IMR-90 (cell line): Measurements from ENCODE around the gene UBE3C. TPM values are rescaled to one million over a fixed set of nuclear protein-coding genes. Genes with fewer than 3 reads are reported as not detected.

Source experiments
- ATAC-seq: fragments of 200-7000 bp; cut with Tn5 transposase; 2 replicates; pipeline ENCODE4 v1.9.1; 2020; ENCODE audit warnings: low read depth, mild to moderate bottlenecking, moderate library complexity
- BruUV-seq: library from RNA; stranded (reverse); fragments of 400-500 nt; replicated peaks from 2 replicates; lab custom pipeline; 2021; lab: Mats Ljungman, UMichigan
- CTCF ChIA-PET: fragments of 300-600 bp; formaldehyde crosslinking; extraction: SDS; loops from one replicate; lab custom pipeline; 2021; ENCODE audit warnings: antibody characterized with exemption; lab: Yijun Ruan, JAX
- POLR2A ChIA-PET: fragments of 300-600 bp; sonication (Branson Sonifier 250); formaldehyde crosslinking; loops from one replicate; lab custom pipeline; 2022; ENCODE audit warnings: antibody characterized with exemption; ENCODE audit not compliant: unreplicated experiment; lab: Charles Lee
- DNase-seq: peaks from one replicate; pipeline ENCODE4 v3.0.0; 2013
- H2AFZ ChIP-seq: replicated peaks from 2 replicates; pipeline ENCODE3; 2013; ENCODE audit warnings: low read length, mild to moderate bottlenecking; ENCODE audit not compliant: poor library complexity
- H2AK5ac ChIP-seq: 2 replicates; pipeline ENCODE4 v1.6.1; 2013; ENCODE audit warnings: low read depth, low read length, inconsistent platforms
- H2AK9ac ChIP-seq: replicated peaks from 2 replicates; pipeline ENCODE3; 2013; ENCODE audit warnings: mild to moderate bottlenecking, low read depth, low read length, moderate library complexity; ENCODE audit not compliant: poor library complexity
- H2BK120ac ChIP-seq: 2 replicates; pipeline ENCODE4 v1.6.1; 2013; ENCODE audit warnings: low read depth, low read length, inconsistent platforms
- H2BK15ac ChIP-seq: 3 replicates; pipeline ENCODE4 v1.6.1; 2013; ENCODE audit warnings: low read depth, low read length, inconsistent platforms
- H2BK20ac ChIP-seq: 2 replicates; pipeline ENCODE4 v1.6.1; 2013; ENCODE audit warnings: low read depth, mild to moderate bottlenecking, inconsistent platforms, low read length, moderate library complexity
- H2BK5ac ChIP-seq: 2 replicates; pipeline ENCODE4 v1.6.1; 2013; ENCODE audit warnings: mild to moderate bottlenecking, low read depth, low read length, inconsistent platforms; ENCODE audit not compliant: poor library complexity, severe bottlenecking
- H3K14ac ChIP-seq: replicated peaks from 2 replicates; pipeline ENCODE4 v1.6.1; 2013; ENCODE audit warnings: low read depth, low read length, inconsistent platforms
- H3K18ac ChIP-seq: 2 replicates; pipeline ENCODE4 v1.6.1; 2013; ENCODE audit warnings: low read depth, low read length, control low read depth
- H3K23ac ChIP-seq: 2 replicates; pipeline ENCODE4 v1.6.1; 2013; ENCODE audit warnings: low read depth, low read length, inconsistent platforms
- H3K27ac ChIP-seq: 2 replicates; pipeline ENCODE4 v1.5.1; 2013; ENCODE audit warnings: mild to moderate bottlenecking, control low read depth, low read length; ENCODE audit not compliant: insufficient read depth
- H3K27me3 ChIP-seq: 2 replicates; pipeline ENCODE4 v1.6.1; 2013; ENCODE audit warnings: low read length; ENCODE audit not compliant: control insufficient read depth, insufficient read depth
- H3K36me3 ChIP-seq: 2 replicates; pipeline ENCODE4 v1.6.1; 2013; ENCODE audit warnings: low read length, mixed read lengths; ENCODE audit not compliant: control insufficient read depth, insufficient read depth
- H3K4ac ChIP-seq: 2 replicates; pipeline ENCODE4 v1.6.1; 2013; ENCODE audit warnings: low read depth, low read length, inconsistent platforms
- H3K4me1 ChIP-seq: 2 replicates; pipeline ENCODE4 v1.6.1; 2013; ENCODE audit warnings: low read length, mixed read lengths; ENCODE audit not compliant: control insufficient read depth, insufficient read depth
- H3K4me2 ChIP-seq: 2 replicates; pipeline ENCODE4 v1.6.1; 2013; ENCODE audit warnings: low read depth, mild to moderate bottlenecking, control low read depth, low read length, moderate library complexity
- H3K4me3 ChIP-seq: 2 replicates; pipeline ENCODE4 v1.5.1; 2013; ENCODE audit warnings: low read depth, mild to moderate bottlenecking, control low read depth, low read length, moderate library complexity; ENCODE audit not compliant: insufficient read depth
- H3K56ac ChIP-seq: 2 replicates; pipeline ENCODE4 v1.6.1; 2013; ENCODE audit warnings: low read length, inconsistent platforms; ENCODE audit not compliant: insufficient read depth; ENCODE audit errors: extremely low read depth
- H3K79me1 ChIP-seq, 2 experiments: 2 replicates each; pipeline ENCODE4 v1.6.1; 2013; ENCODE audit warnings: low read length in 2 of 2, inconsistent platforms in 1 of 2, low read depth in 1 of 2
- H3K9ac ChIP-seq: 2 replicates; pipeline ENCODE4 v1.6.1; 2013; ENCODE audit warnings: low read depth, low read length, control low read depth
- H3K9me1 ChIP-seq: 2 replicates; pipeline ENCODE4 v1.6.1; 2013; ENCODE audit warnings: low read length, inconsistent platforms; ENCODE audit not compliant: insufficient read depth
- H3K9me3 ChIP-seq: 2 replicates; pipeline ENCODE4 v1.6.1; 2013; ENCODE audit warnings: low read length; ENCODE audit not compliant: control insufficient read depth, insufficient read depth
- H4K20me1 ChIP-seq: 2 replicates; pipeline ENCODE4 v1.6.1; 2013; ENCODE audit warnings: low read length, inconsistent platforms; ENCODE audit not compliant: insufficient read depth
- H4K5ac ChIP-seq: 2 replicates; pipeline ENCODE4 v1.6.1; 2013; ENCODE audit warnings: mild to moderate bottlenecking, low read depth, low read length, control low read depth
- H4K8ac ChIP-seq, 2 experiments: 2 replicates each; pipeline ENCODE4 v1.6.1; 2013; ENCODE audit warnings: low read depth in 2 of 2, low read length in 2 of 2, control low read depth in 1 of 2, inconsistent platforms in 1 of 2
- H4K91ac ChIP-seq: 2 replicates; pipeline ENCODE4 v1.6.1; 2013; ENCODE audit warnings: low read depth, low read length, inconsistent platforms; ENCODE audit not compliant: insufficient read depth
- SMC3 ChIP-seq: fragments of 150-350 bp; IDR thresholded peaks from 2 replicates; pipeline ENCODE4 v1.6.1; 2016; ENCODE audit warnings: low read depth, mild to moderate bottlenecking, antibody characterized with exemption, low read length, moderate library complexity
- WGBS, 2 experiments: methylation state at CpG; one replicate each; pipeline versions ENCODE4 v1.1.5 to v1.1.7; 2013; ENCODE audit warnings: missing lambda C conversion rate in 2 of 2; ENCODE audit not compliant: insufficient read length in 1 of 2; ENCODE audit errors: extremely low coverage in 2 of 2; 5-methylcytosine and 5-hydroxymethylcytosine counted together
- dilution Hi-C: fragments of 300-500 bp; cut with HindIII; formaldehyde crosslinking; loops from one replicate; pipeline ENCODE4 v1.14.3; 2018; ENCODE audit warnings: low sequenced_read_pairs; ENCODE audit not compliant: unreplicated experiment
- in situ Hi-C: fragments of 300-500 bp; cut with MboI; formaldehyde crosslinking; loops from 3 replicates; pipeline ENCODE4 v1.14.3; 2019; ENCODE audit warnings: low sequenced_read_pairs, inconsistent platforms, mixed read lengths
- intact Hi-C: fragments of 100-400 bp; cut with micrococcal nuclease; formaldehyde crosslinking; loops from 2 replicates; pipeline ENCODE4 v1.10.0; 2022
- polyA plus RNA-seq, 3 experiments: library from polyadenylated mRNA; depleted of rRNA; stranded (reverse); fragments of >200 nt; gene quantifications; 2 replicates each; pipeline ENCODE4 v1.2.3, GENCODE V29; 2012; ENCODE audit warnings: low replicate concordance in 1 of 3
- total RNA-seq: library from RNA; depleted of rRNA; stranded (reverse); fragments of >200 nt; gene quantifications from 2 replicates; pipeline ENCODE4 v1.2.3, GENCODE V29; 2012

UBE3C gene
- total and polyA plus RNA-seq, 2 of the 4 experiments (the other 2 are of a cell fraction) = 43.0 to 60.6 TPM

DNA sequence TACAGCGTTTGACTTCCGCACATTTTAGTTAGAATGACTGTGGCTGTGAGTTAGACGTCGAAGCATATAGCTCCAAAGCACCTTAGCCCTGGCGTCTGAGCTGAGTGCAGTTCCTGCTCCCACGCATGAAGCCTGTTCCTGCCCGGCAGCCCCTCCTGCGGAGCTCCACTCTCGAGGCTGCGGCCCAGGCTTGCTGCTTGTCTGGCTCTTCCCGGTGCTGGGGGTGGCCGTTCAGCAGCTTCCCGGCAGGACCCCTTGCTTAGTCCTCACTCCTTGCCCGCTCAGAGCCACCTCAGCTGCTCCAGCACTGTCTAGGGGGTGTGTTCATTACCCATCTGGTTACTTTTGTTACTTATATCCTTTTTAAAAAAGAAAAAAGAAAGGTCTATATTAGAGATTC, 109.9 kb downstream of the UBE3C start:
- dilution Hi-C loops = no loop called here
- ChIA-PET CTCF (interaction anchor here (0.6 kb wide), 1 partner anchor 279 kb away, joined by 3 read pairs; no protein-coding TSS in a partner anchor), POLR2A (no interaction called here)
- Histone ChIP-seq H4K20me1 (no peaks in the 10 kb centered on the region), H3K4me3 (no peak overlapping the region), H3K23ac (no peak overlapping the region), H3K18ac (no peak overlapping the region), H4K91ac (no peak overlapping the region), H3K9me3 (no peaks in the 10 kb centered on the region), H3K4ac (no peak overlapping the region), H3K79me1 (peaks cover 14% of the 10 kb centered on the region in 2 experiments; a peak in 3 of 4 replicates), H3K36me3 (peaks cover 17% of the 10 kb centered on the region), H2BK20ac (no peak overlapping the region), H3K27ac (no peak overlapping the region), H4K8ac (no peak overlapping the region), H2AK9ac (no peak overlapping the region), H2BK5ac (no peak overlapping the region), H4K5ac (no peak overlapping the region), H3K9me1 (no peaks in the 10 kb centered on the region), H2AFZ (no peak overlapping the region), H3K9ac (no peak overlapping the region), H2BK120ac (no peak overlapping the region), H3K56ac (no peak overlapping the region), H2BK15ac (no peak overlapping the region), H3K4me2 (no peak overlapping the region), H3K4me1 (no peaks in the 10 kb centered on the region), H3K27me3 (no peaks in the 10 kb centered on the region), H3K14ac (no peak overlapping the region), H2AK5ac (no peak overlapping the region)
- WGBS, 2 experiments = 100% methylated on average over 7 of the region's 14 CpGs; no CpG with 5 or more reads in 1 of the 2 experiments
- no peak for TF ChIP-seq SMC3
- intact Hi-C loops = no loop called here
- ATAC-seq = no peak
- DNase-seq = no peak
- no TSS peak for BruUV-seq
- in situ Hi-C loops = no loop called here
